NCI-H1092 (cell line): Measurements from ENCODE around the gene SLX4IP.

ENCODE experiments used
- DNase-seq: peaks from one replicate; lab custom pipeline; 2025; lab: John Stamatoyannopoulos, UW

The SLX4IP gene

DNA sequence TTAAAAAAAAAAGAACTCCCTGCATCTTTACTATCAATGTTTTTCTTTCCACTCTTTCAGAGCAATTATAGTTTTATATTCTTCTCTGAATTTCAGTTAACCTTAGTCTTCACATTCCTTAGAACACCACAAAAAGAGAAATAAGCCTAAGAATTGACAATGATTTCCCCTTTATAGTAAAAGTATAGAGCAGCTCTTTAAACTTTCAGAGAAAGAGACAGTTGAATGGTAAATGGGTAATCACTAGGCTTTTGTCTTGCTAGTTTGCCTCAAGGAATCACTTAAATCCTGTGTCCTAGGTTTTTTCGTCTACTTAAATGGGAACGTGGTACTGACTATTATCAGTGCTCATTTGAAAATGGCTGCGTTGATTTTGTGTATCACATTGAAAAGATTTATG lies 31.8 kb downstream of the SLX4IP start:
- DNase-seq, result no peak

DNA sequence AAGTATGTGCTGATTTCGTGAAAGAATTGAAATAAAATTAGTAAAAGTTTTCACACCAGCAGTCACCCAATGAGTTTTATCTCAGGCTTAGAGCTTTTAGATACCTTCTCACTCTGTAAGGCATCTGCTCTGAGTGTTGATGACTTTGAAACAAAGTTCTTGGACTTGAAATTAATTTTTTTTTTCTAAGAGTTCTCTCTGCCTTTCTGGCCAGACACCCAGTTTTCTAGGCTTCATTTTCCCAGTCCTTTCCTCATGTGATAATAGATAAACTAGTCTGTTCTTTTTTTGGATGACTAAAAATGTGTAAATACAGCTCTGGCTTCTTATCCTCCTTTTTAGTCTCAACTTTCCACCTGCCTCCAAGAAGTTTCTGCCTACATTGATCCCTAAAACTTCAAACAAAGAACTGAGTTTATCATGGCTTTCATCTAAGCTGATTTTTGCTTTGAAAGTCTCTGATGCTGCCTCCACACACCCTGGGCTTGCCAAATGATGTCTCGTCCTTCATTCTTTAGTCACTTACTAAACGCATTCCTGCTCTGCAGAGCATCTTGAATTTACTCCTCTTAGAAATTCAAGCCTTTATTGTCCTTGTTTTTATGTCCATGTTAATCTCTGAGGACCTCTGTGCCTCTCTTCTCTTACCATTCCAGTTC lies 32.7 kb downstream of the SLX4IP start:
- no peak for DNase-seq

DNA sequence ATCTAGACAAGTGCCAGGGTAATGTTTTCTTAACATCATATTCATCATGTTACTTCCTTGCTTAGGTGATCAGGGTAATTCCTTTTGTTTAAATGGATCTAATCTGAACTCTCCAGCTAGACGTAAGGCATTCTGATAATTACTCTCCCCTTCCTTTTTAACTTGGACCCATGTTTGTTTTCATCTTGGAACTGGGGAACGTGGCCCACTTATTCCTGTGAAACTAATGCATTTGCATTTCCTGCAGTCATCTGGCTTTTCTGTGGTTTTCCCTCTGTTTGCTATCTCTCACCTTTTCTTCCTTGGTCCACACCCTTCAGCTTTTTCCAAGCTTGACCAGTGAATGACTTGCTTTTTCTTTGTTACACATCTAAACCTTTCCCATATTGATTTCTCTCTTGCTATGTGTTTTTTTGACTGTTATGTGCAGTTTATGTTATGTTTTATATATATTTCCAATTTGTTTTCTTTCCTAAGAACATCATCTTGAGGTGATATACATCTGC lies 33.3 kb downstream of the SLX4IP start:
- no peak for DNase-seq

DNA sequence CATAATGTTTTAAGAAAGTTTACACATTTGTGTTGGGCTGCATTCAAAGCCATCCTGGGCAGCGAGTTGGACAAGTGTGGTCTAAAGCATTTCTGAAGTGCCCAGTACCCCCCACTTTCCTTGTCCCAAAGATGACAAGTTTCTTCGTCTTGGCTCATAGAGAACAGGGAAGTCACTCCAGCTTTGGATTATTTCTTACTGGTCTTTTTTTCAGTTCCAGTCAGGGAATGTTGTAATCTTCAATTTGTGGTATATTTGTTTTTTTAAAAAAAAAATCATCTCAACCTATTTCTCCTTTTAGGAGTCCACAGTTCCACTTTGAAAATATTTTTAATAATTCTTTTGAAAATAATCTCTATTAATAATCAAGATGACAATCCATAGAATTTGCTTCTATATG lies 34.0 kb downstream of the SLX4IP start:
- no peak for DNase-seq

DNA sequence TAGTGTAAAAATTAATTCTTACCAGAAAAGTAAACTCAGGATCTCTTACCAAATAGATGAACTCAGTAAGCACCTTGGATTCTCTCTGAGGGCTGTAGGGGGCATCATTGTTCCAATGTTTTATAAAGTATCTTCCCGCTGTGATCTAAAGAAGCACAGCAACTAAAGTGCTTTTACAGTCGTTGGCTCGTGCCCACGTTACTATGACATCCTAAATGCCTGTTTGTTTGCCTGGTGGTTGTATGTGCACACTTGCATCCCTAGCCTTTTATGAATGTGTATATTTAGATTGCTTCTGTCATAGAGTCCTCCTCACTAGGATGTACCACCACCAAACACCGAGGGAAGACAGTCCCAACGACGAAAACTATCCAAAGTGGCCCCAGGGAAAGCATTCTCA lies 34.5 kb downstream of the SLX4IP start:
- peak; percentile 84 for DNase-seq

DNA sequence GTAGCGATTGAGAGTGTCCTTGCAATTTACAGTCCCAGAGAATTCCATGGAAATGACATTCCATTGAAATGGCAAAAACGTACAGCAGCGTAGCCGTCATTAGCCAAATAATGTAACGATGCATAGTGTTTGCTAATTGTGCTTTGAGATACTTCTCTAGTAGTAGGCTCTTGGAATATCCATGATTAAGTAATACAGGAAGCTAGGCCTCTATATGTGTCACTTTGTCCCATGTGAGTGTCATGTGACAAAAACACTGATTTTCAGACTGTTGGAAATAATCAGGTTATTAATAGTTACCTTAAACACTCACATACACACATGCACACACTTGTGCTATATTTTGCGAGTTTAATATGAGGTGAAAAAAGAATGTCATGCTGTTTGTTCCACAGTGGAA lies 35.2 kb downstream of the SLX4IP start:
- DNase-seq, result no peak

DNA sequence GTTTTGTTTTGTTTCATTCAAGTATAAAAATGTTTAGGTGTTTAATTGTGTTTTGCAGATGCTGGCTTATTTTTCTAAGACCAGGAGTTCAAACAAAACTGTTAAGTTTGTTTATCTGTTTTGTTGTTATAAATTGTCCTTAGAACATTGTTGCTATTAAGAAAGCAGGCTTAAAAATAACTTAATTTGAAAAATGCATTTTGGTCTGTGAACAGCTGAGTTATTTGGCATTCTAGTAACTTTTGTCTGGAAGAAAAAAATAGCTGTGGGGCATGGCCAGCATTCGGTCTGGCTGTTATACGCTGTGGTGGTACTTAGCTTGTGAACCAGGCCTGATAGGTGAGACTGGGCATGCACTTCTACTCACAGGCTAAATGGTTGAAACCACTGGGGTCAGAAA lies 37.8 kb downstream of the SLX4IP start:
- no peak for DNase-seq

DNA sequence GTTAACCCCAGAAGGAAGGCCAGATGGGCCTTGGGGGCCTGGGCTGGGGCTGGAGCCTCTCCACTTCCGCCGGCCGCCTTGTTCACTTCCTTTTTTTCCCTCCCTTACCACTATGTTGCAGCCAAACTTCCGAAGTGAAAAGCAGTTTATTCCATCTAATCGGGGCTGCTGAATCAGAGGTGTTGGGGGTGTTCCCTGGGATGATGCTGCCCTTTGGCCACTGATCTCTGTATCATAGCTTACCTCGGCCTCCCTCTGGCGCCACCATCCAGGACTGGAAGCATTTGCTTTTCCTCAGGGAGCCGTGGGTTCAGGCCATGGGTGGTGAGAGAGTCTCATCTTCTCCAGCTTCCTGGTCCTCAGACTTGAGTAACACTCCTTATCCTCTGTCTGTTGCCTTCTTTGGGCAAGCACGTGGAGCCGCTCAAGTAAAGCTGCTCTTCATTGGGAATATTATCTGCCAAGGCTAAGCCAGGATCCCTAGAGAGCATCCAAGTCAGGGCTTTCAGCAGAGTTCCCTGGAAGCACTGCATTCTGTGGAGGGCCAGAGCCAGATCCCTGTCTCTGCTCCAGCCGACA lies 39.6 kb downstream of the SLX4IP start:
- DNase-seq, result no peak

DNA sequence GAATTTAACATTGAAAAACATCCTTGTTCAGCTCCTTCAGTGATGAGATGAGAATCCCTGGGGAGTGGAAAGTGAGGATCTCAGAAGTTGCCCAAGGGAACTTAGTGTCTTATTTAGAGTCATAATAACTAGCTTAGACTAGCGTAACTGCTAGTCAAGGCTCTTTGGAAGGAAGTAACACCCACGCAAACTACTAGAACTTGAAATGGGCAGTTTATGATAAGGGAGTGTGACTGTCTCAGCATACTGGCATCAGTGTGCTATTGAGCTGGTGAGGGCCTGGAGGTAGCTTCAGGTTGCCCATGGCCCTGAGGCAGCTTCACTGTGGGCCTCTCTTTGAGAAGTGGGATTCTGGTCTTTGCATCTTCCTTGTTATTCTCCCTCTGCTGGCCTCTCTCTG lies 40.1 kb downstream of the SLX4IP start:
- no peak for DNase-seq

DNA sequence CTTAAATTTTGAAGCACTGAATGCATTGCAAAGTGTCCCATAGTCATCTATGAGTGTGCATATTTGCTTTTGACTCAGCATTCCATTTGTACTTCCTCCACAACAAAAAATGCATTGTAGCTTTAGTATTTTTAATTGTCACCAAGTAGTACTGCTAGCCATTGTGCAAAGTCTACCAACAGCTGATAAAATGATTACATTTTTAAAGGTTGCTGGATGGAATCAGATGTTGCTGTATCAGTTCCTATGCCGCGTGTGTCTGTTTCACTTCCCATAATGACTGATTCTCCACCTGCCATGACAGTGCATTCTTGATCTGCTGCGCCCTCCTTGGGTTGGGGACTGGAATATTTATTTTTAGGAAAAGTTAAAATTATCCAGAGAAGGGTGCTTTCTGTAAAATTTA lies 41.2 kb downstream of the SLX4IP start:
- no peak for DNase-seq

DNA sequence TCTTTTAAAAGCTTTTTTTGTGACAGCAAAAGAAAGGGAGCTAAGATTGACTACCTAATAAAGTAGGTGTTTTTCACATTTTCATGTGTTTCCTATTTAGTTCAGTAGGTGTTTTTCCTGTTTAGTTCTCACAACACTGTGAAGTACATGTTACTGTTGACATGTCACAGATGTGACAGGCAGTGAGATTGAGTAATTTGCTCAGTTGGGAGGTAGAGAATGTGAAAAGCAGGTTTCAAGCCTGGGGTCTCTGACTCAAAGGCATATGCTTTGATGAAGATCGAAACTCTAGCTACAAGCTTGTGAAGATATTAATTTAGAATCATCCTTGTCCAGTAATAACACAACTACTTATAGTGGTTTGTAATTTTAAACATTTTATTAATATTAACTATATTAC lies 43.1 kb downstream of the SLX4IP start:
- no peak for DNase-seq

DNA sequence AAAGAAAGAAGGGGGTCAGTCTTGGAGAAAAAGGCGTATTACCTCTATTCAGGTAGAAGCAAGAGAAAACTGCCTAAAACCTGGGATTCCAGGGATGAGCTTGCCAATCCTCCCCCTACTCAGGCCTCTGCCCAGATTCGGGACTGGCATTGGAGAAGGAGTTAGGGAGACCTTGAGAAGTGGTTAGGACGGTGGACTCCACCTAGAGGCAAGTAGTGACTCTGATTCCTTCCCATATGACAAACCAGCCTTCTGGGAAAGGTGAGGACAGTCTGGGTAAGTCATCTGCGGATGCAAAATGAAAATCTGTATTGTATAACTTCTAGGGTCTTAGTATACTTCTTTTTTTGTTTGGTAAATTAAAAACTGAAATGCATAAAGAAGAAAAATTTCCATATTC lies 43.8 kb downstream of the SLX4IP start:
- DNase-seq, result no peak

DNA sequence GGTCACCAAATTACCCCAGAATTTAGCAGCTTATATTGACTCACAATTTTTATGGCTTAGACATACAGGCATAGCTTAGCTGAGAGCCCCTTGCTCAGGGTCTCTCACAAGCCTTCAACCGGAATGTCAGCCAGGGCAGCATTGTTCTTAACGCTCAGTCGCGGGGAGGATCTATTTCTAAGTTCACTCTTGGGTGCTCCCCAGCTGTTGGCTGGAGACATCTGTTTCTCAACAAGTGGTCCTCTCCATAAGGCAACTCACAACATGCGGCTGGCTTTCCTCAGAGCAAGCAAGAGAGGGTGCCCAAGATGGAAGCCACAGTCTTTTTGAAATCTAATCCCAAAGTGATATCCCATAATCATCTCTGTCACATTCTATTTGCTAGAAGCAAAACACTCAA lies 46.6 kb downstream of the SLX4IP start:
- no peak for DNase-seq

DNA sequence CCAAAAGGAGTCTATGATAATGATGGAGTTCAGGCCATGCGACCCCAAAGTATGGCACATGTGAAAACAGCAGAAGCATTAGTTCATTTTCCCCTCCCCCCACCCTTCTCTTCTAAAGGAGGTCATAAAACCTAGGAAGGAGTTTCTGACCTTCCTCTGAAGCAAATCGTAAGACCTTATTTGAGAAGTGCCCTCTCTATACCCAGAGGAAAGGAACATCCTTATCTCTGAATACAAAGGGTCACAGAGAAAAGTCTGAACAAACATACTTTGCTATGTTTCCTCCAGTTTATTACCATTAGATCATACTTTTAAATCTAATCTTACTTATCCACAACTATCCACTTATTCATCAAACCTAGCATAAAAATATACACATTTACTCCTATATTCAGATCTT lies 48.6 kb downstream of the SLX4IP start:
- DNase-seq, result no peak

DNA sequence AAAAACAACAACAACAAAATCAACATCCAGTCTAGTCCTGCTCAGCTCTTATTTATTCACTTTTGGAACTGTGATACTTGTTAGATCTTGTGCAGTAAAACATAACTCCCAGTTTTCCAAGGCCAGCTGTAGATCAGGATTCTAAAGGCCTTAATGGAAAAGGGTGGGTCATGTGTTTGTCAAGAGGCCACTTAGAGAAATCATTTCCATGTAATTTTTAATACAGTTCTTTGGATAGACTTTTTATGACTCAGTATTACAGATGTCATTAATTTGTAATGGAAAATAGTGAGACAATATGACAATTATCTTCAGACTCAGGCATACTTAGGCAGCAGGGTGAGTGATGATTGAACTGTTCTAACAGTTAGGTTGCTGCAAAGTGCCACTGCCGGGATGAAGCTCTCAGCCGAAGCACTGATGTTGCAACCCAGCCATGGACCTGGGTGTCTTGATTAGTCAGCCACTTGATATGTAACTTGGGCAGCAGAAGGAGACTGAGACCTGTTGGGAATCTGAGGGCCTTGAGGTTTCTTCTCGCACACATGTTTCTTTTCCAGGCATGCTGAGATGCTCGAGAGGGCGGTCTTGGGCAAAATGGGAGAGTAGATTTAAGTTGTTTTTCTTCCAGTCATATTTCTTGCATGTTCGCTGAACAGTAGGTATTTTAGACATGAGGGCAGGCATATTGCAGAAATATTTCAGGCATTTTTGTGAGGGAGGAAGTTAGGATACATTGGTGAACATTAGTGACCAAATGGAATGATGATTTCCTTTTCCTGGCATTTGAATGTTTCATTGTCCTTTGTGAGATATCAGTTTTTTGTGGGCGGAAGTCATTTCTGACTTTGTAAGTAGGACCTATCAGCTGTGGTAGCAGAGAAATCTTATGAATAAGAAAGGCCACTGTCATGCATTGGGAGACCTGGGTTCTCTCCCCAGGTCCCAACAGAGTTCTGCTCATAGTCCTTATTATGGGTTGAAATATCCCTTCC lies 52.3 kb downstream of the SLX4IP start:
- no peak for DNase-seq

DNA sequence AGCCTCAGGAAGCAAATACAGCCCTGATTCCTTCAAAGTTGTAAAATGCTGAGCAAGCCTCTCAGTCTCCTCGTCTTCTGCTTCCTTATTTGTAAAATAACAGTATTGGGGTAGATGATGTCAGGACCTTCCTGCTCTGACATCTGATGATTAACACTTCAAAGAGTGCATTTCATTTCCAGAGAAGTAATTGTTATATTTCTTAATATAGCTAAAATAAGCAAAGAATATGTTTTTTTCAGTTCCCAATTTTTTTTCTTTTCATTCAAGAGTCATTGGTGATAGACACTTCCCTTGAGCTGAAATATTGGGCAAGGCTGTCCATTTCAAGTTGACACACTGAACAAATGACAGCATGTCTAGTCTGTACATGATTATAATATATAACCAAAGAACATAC lies 53.4 kb downstream of the SLX4IP start:
- DNase-seq, result no peak

DNA sequence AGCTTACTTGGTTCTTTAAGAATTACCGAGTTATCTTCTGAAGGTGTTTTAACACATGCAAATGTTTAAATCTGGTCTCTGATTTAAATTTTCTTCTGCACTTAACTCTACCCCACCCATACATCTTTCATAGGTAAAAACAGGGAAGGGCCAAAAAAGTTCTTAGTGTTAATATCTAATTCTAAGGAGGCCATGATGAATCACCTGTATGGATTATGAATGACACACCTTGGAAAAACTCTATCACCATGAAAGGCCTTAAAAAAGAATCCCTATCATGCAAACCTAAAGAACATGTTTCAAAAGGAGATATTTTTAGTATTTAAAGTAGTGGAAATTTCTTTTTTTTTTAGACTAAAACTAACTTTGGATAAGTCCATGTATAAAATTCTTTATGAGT lies 54.7 kb downstream of the SLX4IP start:
- no peak for DNase-seq

DNA sequence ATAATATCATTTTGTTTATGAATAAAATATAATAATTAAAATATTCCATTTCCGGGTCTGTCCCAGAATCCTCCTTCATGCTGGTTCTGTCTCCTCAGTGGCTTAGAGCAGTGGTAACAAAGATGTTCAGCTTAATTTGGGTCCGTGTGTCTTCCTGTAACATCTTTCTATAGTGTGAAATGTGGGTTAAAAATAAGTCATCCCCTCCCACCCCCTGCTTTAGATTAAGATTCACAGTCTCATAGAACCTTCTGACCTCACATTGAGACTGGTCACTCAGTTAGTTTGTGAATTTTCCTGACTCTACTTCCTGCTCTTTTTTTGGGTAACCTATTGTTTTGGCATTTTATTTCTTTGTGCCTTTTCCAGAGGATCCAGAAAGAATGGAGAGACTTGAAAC lies 55.2 kb downstream of the SLX4IP start:
- DNase-seq, result no peak

DNA sequence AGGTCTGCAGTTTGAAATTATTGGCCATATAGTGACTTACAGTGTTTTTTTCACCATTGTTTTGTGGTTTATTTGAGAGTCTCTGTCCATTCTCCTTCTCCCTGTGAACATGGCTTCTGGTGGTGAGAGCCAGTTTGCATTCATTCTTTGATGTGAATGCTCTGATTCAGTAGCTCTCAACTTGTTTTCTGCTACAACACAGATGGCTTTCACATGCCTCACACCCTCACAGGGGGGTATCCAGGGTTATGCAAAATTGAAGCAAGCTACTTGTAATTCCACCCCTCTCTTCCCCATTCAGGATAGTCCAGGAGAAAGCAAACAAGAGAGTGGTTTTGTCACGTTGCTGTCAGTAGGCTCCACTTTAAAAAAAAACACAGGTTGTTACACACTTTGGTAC lies 55.6 kb downstream of the SLX4IP start:
- DNase-seq, result no peak

DNA sequence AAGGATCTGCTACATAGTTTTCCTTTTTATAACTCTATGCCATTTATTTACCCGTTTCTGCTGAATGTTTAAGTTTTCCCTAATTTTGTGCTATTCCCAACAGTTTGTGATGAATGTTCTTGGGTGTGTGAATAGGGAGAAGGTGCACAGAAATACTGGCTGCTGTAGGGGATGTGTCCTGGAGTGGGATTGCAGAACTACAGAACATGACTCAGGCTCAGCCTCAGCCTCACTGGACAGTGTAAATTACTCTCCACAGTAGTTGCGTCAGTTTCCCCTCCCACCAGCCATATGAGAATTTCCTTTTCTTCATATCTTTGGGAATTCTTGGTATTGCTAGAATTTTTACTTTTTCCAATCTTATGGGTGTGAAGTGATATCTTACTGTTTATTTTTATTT lies 57.0 kb downstream of the SLX4IP start:
- DNase-seq, result no peak

DNA sequence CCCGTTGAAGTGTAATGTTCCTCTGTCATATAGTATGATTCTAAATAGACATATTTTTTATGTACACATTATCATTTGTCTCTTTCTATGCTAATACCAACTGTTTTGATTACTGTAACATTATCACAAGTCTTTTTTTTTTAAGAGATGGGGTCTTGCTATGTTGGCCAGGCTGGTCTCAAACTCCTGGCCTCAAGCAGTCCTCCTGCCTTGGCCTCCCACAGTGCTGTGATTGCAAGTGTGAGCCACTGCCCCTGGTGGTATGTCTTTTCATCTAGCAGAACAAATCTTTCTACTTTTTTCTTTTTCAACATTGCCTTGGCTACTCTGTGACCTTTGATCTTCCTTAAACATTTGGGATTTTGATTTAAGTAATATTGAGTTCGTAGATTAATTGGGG lies 57.7 kb downstream of the SLX4IP start:
- DNase-seq, result no peak

DNA sequence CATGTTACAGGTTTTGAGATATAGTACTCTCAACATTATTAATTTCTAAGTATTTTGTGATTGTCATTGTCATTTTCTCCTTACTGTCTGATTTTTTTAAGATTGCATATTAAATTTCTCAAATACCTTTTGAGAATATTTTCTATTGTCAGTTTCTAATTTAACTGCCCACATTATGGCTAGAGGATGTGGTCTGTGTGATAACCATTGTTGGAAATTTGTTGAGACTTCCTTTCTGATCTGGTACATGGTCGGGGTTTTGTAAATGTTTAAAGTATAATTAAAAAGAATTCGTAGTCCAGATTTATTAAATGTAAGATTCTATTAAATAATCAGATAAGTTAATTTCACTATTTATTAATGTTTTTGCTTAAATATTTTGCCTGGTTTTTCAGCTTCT lies 60.1 kb downstream of the SLX4IP start:
- no peak for DNase-seq

DNA sequence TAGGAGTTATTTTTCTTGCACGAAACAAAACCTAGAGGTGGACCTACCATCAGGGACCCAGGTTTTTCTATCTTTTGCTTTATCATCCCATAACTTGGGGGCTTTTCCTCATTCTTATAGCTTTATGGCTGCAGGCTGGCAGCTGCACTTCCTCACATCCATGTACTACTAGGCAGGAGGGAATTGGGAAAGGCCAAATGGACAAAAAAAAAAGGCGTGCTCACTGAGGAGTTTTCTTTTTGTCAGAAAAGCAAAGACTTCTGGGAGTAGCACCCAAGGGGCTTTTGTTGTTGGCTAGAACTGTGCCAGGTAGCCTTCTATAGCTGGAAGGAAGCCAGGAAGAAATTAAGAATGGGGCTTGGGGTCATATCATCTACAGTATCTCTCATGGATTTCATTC lies 61.4 kb downstream of the SLX4IP start:
- no peak for DNase-seq
